Measurements from ENCODE around the gene TNF.

TNF gene

DNA sequence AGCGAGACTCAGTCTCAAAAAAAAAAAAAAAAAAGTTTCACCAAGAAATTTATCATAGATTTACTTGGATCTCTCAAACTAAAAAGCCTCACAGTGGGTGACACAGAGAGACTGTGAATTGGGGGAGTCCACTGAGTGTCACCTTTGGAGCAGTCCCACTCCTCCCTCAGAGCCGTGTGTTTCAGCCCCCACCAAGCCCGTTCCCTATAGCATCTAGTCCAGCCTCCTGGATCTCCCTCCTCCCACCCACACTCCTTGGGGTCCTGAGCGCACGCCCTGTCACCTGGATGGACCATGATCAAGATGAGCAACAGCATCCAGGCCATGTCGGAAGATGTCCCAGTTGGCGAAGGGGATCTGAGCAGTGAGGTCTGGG is 17.0 kb downstream of the TNF start:
- H3K4me2 ChIP-seq (ENCODE audit: low read length), result no peak overlapping the region
- 0 out of 2 replicates have a peak, but pooled peaks cover 2% of the 10 kb centered on the region for H3K27me3 ChIP-seq (ENCODE audit: control insufficient read depth, low read length)
- H3K4me3 ChIP-seq (ENCODE audit: low read length), result no peak overlapping the region
- peaks cover 19% of the 10 kb centered on the region for H3K4me1 ChIP-seq (ENCODE audit: control insufficient read depth, low read length)
- H3F3A ChIP-seq (ENCODE audit: control insufficient read depth, insufficient read depth), result peaks cover 6% of the 10 kb centered on the region; the same call in 1 of the 2 replicates
- no peaks in the 10 kb centered on the region for H3K9me2 ChIP-seq (replicated peaks; ENCODE audit: control insufficient read depth, low read length)
- H3K9me3 ChIP-seq (ENCODE audit: control insufficient read depth, insufficient read depth, low read length), result no peaks in the 10 kb centered on the region
- no peaks in the 10 kb centered on the region for H4K20me1 ChIP-seq (ENCODE audit: control insufficient read depth, insufficient read depth, low read depth, low read length)
- no peak overlapping the region for H3K27ac ChIP-seq (ENCODE audit: low read depth, low read length)
- TF ChIP-seq EZH2phosphoT487 (IDR thresholded peaks at IDR 0.05; ENCODE audit: borderline replicate concordance, low read length), result no peak
- TF ChIP-seq, protein P1, sequence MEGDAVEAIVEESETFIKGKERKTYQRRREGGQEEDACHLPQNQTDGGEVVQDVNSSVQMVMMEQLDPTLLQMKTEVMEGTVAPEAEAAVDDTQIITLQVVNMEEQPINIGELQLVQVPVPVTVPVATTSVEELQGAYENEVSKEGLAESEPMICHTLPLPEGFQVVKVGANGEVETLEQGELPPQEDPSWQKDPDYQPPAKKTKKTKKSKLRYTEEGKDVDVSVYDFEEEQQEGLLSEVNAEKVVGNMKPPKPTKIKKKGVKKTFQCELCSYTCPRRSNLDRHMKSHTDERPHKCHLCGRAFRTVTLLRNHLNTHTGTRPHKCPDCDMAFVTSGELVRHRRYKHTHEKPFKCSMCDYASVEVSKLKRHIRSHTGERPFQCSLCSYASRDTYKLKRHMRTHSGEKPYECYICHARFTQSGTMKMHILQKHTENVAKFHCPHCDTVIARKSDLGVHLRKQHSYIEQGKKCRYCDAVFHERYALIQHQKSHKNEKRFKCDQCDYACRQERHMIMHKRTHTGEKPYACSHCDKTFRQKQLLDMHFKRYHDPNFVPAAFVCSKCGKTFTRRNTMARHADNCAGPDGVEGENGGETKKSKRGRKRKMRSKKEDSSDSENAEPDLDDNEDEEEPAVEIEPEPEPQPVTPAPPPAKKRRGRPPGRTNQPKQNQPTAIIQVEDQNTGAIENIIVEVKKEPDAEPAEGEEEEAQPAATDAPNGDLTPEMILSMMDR (IDR thresholded peaks at IDR 0.05; ENCODE audit: low read depth, low read length, poor library complexity, severe bottlenecking), result no peak
- H3K79me2 ChIP-seq (ENCODE audit: control insufficient read depth, low read length), result no peaks in the 10 kb centered on the region
- no peaks in the 10 kb centered on the region for H3K36me3 ChIP-seq (ENCODE audit: control insufficient read depth, low read length)

DNA sequence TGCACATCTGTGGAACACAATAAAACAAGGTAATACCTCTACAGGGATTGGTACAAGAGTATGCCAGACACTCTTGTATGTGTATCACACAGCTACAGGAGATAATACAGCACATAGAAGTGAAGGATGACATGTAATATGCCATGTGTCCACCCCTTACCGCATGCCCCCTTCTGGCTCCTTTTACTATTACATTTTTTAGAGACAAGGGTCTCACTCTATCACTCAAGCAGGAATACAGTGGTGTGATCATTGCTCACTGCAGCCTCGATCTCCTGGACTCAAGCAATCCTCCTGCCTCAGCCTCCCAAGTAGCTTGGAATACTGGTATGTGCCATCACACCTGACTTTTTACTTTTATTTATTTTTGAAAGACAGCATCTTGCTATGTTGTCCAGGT is 21.6 kb downstream of the TNF start:
- TF ChIP-seq, protein P1 (IDR thresholded peaks at IDR 0.05; ENCODE audit: low read depth, low read length, poor library complexity, severe bottlenecking), result peak; percentile 57
- TF ChIP-seq EZH2phosphoT487 (IDR thresholded peaks at IDR 0.05; ENCODE audit: borderline replicate concordance, low read length), result no peak
- Histone ChIP-seq H3K9me3 (ENCODE audit: control insufficient read depth, insufficient read depth, low read length) (no peaks in the 10 kb centered on the region), H3K27me3 (ENCODE audit: control insufficient read depth, low read length) (no peaks in the 10 kb centered on the region), H3K36me3 (ENCODE audit: control insufficient read depth, low read length) (no peaks in the 10 kb centered on the region), H3K4me1 (ENCODE audit: control insufficient read depth, low read length) (peaks cover 22% of the 10 kb centered on the region), H3K4me3 (ENCODE audit: low read length) (no peak overlapping the region), H3K4me2 (ENCODE audit: low read length) (no peak overlapping the region), H4K20me1 (ENCODE audit: control insufficient read depth, insufficient read depth, low read depth, low read length) (no peaks in the 10 kb centered on the region), H3K79me2 (ENCODE audit: control insufficient read depth, low read length) (no peaks in the 10 kb centered on the region), H3F3A (ENCODE audit: control insufficient read depth, insufficient read depth) (peaks cover 3% of the 10 kb centered on the region; the same call in 1 of the 2 replicates), H3K9me2 (replicated peaks; ENCODE audit: control insufficient read depth, low read length) (no peaks in the 10 kb centered on the region), H3K27ac (ENCODE audit: low read depth, low read length) (no peak overlapping the region)

DNA sequence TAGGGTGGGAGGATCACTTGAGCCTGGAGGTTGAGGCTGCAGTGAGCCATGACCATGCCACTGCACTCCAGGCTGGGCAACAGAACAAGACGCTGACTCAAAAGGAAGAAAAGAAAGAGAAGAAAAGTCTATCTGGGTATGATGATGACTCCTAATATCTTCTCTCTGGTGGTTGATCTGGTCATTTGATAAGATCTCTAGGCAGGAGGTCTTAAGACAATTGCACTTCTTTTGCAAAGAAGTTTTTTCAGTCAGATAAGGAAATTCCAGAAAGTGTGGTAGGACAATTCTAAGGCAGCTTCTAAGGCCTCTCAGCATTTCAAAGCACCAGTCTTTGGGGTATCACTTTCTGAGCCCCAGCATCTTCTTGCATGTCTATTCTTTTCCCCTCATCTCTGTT is 32.0 kb downstream of the TNF start:
- Histone ChIP-seq H4K20me1 (ENCODE audit: control insufficient read depth, insufficient read depth, low read depth, low read length) (no peaks in the 10 kb centered on the region), H3K9me3 (ENCODE audit: control insufficient read depth, insufficient read depth, low read length) (no peaks in the 10 kb centered on the region), H3K4me3 (ENCODE audit: low read length) (no peak overlapping the region), H3K27me3 (ENCODE audit: control insufficient read depth, low read length) (no peaks in the 10 kb centered on the region), H3K36me3 (ENCODE audit: control insufficient read depth, low read length) (no peaks in the 10 kb centered on the region), H3K27ac (ENCODE audit: low read depth, low read length) (no peak overlapping the region), H3K4me2 (ENCODE audit: low read length) (no peak overlapping the region), H3F3A (ENCODE audit: control insufficient read depth, insufficient read depth) (no peaks in the 10 kb centered on the region; the same call in 1 of the 2 replicates), H3K4me1 (ENCODE audit: control insufficient read depth, low read length) (no peaks in the 10 kb centered on the region), H3K79me2 (ENCODE audit: control insufficient read depth, low read length) (no peaks in the 10 kb centered on the region), H3K9me2 (replicated peaks; ENCODE audit: control insufficient read depth, low read length) (no peaks in the 10 kb centered on the region)
- TF ChIP-seq, protein P1 (IDR thresholded peaks at IDR 0.05; ENCODE audit: low read depth, low read length, poor library complexity, severe bottlenecking), result no peak
- TF ChIP-seq EZH2phosphoT487 (IDR thresholded peaks at IDR 0.05; ENCODE audit: borderline replicate concordance, low read length), result no peak
